ENCODE measurements around the gene FBXW8.

GRCh38 chr12:117060929-117061305 lies 150.2 kb downstream of the FBXW8 start:
- TF ChIP-seq, protein P1, sequence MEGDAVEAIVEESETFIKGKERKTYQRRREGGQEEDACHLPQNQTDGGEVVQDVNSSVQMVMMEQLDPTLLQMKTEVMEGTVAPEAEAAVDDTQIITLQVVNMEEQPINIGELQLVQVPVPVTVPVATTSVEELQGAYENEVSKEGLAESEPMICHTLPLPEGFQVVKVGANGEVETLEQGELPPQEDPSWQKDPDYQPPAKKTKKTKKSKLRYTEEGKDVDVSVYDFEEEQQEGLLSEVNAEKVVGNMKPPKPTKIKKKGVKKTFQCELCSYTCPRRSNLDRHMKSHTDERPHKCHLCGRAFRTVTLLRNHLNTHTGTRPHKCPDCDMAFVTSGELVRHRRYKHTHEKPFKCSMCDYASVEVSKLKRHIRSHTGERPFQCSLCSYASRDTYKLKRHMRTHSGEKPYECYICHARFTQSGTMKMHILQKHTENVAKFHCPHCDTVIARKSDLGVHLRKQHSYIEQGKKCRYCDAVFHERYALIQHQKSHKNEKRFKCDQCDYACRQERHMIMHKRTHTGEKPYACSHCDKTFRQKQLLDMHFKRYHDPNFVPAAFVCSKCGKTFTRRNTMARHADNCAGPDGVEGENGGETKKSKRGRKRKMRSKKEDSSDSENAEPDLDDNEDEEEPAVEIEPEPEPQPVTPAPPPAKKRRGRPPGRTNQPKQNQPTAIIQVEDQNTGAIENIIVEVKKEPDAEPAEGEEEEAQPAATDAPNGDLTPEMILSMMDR (IDR thresholded peaks at IDR 0.05 in 4 of 5, conservative IDR thresholded peaks at IDR 0.05 in 1 of 5), result no peak
- no peak for TF ChIP-seq POLR2A (IDR thresholded peaks at IDR 0.05)
